Ammon's horn (tissue), 1 donor: ENCODE measurements around the gene ZBTB16.
A peak's percentile ranks its signal among the peaks of the same experiment; 100 is the strongest.
"Not testable (repeated sequence)": the region's sequence is repeated elsewhere in the genome, so short reads cannot be mapped to it uniquely, and the experiment has no call there.

Experiments
- DNase-seq: peaks from one replicate; pipeline ENCODE4 v3.0.0-alpha.2; 2016; ENCODE audit warnings: low spot score

The ZBTB16 gene

GRCh38 chr11:114044042-114044871 lies 15.3 kb upstream of the ZBTB16 start:
- no peak for DNase-seq

- no peak for DNase-seq
These were observed 12.2 kb upstream of the ZBTB16 start for GRCh38 chr11:114047327-114047726.

GRCh38 chr11:114049050-114049449 lies 10.5 kb upstream of the ZBTB16 start:
- DNase-seq, result no peak

GRCh38 chr11:114049766-114050165 lies 9.7 kb upstream of the ZBTB16 start:
- not testable (repeated sequence) for DNase-seq

GRCh38 chr11:114050258-114050927 lies 9.1 kb upstream of the ZBTB16 start:
- DNase-seq, result no peak

- no peak for DNase-seq
These were observed 8.0 kb upstream of the ZBTB16 start for GRCh38 chr11:114051558-114051957.

GRCh38 chr11:114052160-114052559 lies 7.4 kb upstream of the ZBTB16 start:
- DNase-seq, result no peak

GRCh38 chr11:114053406-114053805 lies 6.1 kb upstream of the ZBTB16 start:
- DNase-seq, result no peak

- no peak for DNase-seq
These were observed 4.7 kb upstream of the ZBTB16 start for GRCh38 chr11:114054806-114055205.

- no peak for DNase-seq
These were observed 3.1 kb upstream of the ZBTB16 start for GRCh38 chr11:114056409-114056808.

- DNase-seq, result no peak
These were observed 2.4 kb upstream of the ZBTB16 start for GRCh38 chr11:114057147-114057546.

- no peak for DNase-seq
These were observed 1.9 kb upstream of the ZBTB16 start for GRCh38 chr11:114057605-114058004.

GRCh38 chr11:114058026-114058706 lies 1.3 kb upstream of the ZBTB16 start:
- no peak for DNase-seq

- DNase-seq, result no peak
These were observed 637 bp upstream of the ZBTB16 start for GRCh38 chr11:114058871-114059277.

- DNase-seq, result no peak
These were observed 477 bp downstream of the ZBTB16 start for GRCh38 chr11:114059984-114060391.

GRCh38 chr11:114060392-114061047 lies 1.0 kb downstream of the ZBTB16 start:
- DNase-seq, result no peak

GRCh38 chr11:114061048-114061680 lies 1.7 kb downstream of the ZBTB16 start:
- peak; percentile 60 for DNase-seq

- no peak for DNase-seq
These were observed 2.2 kb downstream of the ZBTB16 start for GRCh38 chr11:114061681-114062049.

GRCh38 chr11:114062272-114062671 lies 2.8 kb downstream of the ZBTB16 start:
- DNase-seq, result no peak

GRCh38 chr11:114063149-114063828 lies 3.8 kb downstream of the ZBTB16 start:
- DNase-seq, result no peak

- no peak for DNase-seq
These were observed 4.3 kb downstream of the ZBTB16 start for GRCh38 chr11:114063829-114064201.
